Tibial nerve (tissue), 4 donors: ENCODE measurements around the gene AKT2.

Experiments used
- CTCF ChIP-seq, 5 experiments: fragments of 200-600 bp in 3 of 5; fragments of 450-650 bp in 2 of 5; sonication (generic) in 3 of 5; IDR thresholded peaks; one replicate each; pipeline ENCODE4 v1.5.1; 2016 to 2019; ENCODE audit warnings: antibody characterized with exemption in 5 of 5, mild to moderate bottlenecking in 3 of 5, moderate library complexity in 2 of 5
- EP300 ChIP-seq, 2 donors: sonication (generic); formaldehyde crosslinking; IDR thresholded peaks; one replicate each; pipeline ENCODE4 v1.6.1; 2017; ENCODE audit warnings: antibody characterized with exemption in 2 of 2, mild to moderate bottlenecking in 1 of 2
- POLR2A ChIP-seq, 2 donors: fragments of 450-650 bp; IDR thresholded peaks; one replicate each; pipeline ENCODE4 v1.6.1; 2017; ENCODE audit warnings: antibody characterized with exemption in 2 of 2, mild to moderate bottlenecking in 2 of 2, moderate library complexity in 2 of 2

GRCh38 chr19:40204381-40204780, 80.8 kb downstream of the AKT2 start:
- TF ChIP-seq CTCF (IDR thresholded peaks at IDR 0.05), result no peak
- TF ChIP-seq POLR2A (IDR thresholded peaks at IDR 0.05), result no peak
- no peak for TF ChIP-seq EP300 (IDR thresholded peaks at IDR 0.05)
